ENCODE results near the gene CCL5.
"Not testable (repeated sequence)": the region's sequence is repeated elsewhere in the genome, so short reads cannot be mapped to it uniquely, and the experiment has no call there.

Gene CCL5

DNA sequence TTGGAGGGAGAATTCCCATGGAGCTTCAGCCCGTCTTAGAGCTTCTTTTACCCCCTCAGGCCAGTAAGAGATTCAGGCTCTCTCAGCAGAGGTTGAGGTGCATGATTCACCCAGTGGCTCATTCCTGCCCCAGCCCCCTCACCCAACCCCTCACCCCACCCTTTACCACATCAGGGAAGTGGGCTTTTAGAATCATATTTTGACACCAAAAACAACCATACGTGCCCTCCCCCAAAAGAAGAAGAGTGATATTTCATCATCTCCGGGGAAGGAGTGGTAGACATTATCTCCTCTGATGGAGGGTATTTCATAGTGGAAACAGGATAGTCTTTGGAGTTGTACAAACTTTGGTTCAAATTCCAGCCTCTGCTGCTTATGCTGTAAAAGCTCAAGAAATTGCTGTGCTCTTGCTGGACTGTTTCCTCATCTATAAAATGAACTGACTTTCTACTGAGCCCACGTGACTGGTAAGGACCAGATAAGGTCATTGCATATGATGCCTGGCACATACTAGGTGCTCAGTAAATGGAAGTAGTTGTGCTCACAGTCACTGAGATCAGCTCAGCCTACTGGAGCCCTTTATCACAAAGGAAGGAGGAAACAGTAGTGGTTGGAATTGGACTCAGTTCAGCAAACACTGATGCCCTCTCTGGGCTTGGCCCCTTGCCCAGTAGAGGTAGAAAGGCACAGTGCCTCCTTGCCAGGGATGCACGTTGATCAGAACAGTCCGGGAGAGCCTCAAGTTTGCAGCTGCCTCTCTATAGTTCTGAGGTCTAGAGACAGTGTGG, 18.3 kb upstream of the CCL5 start:
- DNase-seq: peak; percentile 77

DNA sequence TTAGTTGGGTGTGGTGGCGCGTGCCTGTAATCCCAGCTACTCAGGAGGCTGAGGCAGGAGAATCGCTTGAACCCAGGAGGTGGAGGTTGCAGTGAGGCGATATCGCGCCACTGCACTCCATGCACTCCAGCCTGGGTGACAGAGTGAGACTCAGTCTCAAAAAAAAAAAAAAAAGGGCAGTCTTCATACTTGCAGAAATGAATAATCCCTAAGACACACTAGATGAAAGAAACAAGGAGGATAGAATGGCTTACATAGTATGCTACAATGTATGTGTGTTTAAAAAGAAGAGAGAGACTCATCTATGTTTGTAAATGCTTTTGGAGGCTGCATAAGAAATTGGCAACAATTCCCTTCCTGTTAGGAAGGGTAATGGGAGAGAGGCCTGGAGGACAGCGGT, 17.6 kb upstream of the CCL5 start:
- DNase-seq: not testable (repeated sequence)

DNA sequence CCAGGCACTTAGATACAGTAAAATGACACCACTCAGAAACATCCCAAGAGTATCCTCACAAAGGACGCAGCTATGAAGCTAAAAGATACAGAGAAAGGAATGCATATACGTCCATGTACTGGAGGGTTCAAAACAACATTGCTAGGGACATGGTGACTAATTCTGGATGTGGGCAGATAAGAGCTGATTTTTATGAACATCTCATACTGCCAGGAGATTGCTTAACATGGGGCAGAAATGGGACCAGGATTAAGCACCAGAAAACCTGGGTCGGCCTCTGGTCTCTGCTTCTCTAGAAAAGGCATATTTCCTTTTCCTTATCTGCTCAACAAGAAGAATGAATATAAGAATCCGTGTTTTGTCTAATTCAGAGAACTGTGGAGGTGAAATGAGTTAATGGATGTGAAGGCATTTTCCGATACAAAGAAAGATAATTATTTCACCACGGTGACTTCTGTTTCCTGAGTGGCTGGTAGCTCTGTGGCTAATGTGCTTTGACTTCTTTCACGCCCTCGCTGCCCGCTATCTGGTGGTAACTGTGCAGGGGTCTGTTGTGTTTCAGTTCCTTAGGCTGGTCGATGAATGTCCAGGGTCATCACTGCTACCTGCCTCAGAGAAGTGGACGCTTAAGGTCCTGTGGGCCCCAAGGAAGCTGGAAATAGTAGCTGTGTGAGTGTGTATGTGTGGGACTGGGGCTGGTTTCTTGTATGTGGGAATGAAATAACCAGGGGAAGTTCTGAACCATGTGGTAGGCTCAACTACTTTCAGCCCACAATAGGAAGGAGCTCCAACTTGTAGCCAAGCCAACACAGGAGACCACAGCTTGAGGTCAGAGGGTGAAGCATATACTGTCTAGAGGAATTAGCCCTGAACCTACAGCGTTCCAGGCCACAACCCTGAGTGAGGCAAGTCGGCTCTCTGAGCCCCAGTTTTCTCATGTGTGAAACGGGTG, 15.8 kb upstream of the CCL5 start:
- no peak for DNase-seq

DNA sequence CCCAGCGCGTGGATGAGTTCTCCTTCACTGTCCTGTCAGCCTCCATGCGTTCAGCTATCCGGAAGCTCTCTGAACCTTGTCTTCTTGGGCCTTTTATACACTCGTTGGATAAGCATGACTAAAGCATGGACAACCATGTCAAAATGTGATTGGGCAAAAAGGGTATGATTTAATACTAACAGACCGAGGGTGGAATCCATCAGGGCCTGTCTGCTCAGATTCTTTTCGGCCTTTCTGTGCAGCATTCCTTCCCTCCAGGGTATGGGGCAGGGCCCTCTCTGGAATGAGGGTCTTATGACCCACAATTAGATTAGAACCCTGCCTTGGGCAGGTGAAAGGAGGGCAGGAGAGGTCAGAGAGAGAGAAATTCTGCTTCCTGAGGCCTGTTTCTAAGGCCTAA, 14.0 kb upstream of the CCL5 start:
- DNase-seq: no peak

DNA sequence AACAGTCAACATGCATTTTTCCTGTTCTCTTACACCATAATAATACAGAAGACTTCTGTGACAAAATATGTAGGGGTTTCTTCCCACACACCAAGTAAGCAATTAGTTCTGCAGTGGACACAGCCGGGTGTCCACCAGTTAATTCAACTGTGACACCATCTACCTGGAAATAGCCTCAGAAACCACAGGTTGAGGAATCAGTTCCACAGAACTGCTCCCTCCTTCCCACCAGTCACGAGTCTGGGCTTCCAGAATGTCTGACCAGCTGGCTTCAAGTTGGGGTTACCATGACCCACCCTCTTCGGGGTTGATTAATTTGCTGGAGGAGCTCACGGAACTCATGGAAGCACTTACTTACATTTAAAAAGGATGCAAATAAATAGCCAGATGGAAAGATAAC, 13.6 kb upstream of the CCL5 start:
- DNase-seq: no peak

DNA sequence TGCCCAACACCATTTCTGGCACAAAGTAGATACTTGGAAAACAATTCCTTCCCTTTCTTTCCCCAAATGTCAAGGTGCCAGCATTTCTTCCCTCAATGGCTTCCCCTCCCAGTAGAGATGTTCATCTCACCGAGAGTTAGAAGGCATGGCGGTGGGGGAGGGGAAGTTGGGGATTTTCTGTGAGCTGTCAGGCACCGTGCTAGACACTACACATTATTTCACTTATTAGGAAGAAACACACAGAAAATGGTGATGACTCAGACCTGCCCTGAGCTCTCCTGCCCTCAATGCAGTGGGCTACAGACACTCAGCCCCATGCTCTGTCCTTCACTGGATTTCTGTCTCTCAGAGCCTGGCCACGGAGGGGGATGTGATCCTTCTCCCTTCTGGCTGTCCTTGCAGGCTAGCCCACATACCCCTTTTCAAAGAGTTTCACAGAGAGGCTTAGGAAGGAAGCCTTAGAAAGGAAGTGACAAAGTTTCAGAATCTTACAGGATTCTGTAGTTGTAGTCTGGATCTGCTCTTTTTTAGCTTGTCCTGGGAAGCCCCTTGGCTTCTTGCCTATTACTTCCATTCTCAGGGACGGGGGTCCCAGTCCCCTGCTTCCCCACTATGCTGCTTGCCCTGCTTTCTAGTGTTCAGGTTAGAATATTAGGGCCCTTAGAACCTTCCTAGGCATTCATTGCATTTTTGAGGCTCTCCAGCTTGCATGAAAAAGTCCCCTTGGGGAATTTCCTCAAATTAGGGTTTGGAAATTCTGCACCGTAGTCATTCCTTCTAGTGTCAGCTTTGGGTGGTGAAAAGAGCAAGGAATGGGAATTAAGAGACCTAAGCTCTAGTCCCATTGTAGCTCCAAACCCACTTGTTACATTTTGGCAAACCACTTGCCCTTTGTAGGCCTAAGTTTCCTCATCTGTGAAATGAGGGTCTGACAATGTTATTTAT, 12.2 kb upstream of the CCL5 start:
- no peak for DNase-seq

DNA sequence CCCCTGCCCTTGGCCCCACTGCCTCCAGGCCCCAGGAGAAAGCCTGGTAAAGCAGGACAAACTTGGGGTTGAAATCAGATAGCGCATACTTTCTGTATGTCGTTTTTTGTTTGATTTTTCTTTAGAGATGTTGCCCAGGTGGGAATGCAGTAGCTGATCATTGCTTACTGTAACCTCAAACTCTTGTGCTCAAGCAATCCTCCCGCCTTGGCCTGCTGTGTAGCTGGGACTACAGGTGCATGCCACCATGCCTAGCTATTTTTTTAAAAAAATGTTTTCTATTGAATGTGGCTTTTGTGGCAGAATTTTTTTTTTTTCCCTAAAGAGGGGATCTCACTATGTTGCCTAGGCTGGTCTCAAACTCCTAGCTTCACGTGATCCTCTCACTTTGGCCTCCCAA, 11.1 kb upstream of the CCL5 start:
- DNase-seq: no peak

DNA sequence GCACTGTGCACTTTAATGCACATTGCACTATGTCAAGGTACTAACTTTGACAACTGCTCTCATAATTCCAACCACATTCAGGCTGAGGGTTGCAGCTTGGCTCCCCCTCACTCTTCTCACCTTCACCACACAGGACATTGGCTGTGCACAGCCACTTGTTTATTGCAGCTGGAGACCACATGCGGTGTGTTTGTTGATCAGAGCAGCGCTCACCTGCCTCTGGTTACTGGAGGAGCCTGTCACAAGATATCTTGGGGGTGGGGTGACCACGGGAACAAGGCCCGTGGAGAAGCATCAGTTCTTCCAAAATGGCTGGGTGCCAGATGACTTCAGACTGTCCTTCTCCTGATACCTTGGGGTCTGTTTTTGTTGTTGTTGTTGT, 10.6 kb upstream of the CCL5 start:
- peak; percentile 49 for DNase-seq

DNA sequence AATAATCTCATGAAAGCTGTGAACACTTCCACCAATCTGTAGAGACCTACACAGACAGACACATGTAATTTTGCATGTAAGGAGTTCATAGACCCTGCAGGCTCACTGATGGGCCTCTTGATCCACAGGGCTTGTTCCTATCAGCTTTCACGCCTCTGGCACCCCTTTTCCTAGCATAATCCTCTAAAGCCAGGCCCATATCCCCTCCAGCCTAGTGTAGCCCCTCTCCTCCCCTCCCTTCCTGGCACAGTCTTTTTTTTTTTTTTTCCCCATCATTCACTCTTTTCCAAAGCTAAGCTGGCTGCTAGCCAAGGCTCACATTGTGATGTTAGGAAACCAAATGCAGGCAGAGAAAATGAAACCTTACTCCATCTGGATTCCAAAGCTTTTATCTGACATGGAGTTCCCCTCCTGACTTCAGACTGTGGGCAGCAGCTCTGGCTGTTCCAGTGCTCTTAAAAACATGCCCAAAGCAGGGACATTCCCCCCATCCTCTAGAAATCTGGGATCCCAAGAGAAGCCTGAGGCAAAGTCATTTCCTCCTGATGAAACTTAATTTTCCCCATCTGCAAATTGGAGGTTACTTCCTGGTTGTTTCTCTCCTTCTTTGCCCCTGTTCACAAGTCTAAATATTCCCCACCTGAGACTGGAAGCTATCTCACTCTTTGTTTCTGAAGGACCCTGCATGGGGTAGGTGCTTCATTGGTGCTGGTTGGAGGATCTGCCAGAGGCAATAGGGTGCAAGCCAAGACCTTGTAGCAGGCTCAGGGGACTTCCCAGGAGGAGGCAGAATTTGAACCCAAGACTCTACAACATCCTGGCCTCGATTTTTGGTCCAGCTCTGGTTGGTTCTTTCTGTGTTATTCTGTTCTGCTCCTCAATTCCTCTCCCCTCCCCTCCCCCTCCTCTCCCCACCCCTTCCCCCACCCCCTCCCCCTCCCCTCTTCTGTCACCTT, 9.9 kb upstream of the CCL5 start:
- DNase-seq: peak; percentile 22

DNA sequence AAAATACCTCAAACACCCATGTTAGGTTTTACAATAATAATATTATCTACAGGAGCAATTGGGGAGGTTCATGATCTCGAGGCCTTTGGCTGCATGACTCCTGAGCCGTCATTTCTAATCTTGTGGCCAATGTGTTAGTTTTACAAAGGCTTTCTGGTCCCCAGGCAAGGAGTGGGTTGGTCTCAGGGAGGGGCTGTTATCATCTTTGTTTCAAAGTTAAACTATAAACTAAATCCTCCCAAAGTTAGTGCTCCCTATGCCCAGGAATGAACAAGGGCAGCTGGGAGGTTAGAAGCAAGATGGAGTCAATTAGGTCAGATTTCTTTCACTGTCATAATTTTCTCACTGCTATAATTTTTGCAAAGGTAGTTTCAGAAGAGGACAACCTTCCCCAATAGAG, 9.1 kb upstream of the CCL5 start:
- DNase-seq: no peak

DNA sequence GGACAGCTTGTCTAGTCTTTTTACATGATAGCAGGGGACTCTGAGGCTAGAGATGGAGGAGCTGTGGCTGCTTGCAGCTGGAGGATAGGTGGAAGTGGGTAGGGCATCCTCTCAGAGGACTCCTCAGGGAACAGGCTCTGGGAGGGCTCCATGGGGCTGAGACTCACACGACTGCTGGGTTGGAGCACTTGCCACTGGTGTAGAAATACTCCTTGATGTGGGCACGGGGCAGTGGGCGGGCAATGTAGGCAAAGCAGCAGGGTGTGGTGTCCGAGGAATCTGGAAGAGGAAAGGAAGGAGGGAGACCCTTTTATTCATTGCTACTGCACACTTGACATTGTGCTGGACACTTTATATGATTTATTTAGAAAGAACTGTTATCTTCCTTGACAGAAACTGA, 1.8 kb downstream of the CCL5 start:
- DNase-seq: no peak

DNA sequence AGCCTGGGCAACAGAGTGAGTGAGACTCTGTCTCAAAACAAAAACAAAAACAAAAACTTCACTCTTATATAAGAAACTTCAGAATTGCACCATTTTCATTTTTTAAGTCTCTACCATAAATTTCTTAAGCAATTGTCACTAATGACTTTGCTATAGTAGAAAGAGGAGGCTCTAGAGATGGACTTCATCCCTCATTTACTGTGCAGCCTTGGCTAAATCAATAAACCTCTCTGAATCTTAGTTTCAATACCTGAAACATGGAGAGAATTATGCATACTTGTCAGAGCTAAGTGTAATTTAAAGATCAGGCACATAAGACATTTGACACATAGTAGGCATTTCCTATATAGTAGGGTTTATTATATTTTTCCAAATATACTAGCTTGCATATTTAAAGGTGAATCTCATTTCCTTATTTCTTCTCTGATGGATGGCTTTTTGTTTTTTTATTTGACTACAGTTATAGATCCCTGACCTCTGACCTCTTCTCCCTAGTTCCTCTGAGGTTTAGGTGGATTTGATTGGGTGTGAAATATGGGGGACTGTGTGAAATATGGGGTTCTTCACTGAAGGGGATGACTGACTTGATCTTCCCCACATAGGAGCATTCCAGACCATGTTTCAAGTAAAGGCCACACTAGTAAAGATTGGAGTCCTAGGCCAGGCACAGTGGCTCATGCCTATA, 2.7 kb downstream of the CCL5 start:
- DNase-seq: no peak

DNA sequence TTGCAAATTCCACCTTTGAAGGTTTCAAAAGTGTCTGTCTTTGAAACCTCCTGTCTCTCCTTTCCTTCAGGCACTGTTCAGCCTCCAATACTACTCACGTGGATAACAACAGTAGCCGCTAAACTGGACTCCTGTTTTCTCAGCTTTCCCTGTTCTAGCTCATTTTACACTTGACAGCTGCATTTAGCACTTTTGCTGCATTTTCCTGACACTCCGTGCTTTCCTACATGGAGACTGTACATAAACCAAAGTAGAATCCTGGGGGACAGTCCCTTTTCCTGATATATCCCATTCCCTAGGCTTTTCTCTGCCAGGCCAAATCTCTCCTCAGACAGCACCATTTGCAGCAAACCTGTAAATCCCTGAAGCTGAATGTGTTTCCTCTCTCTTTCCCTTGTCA, 3.6 kb downstream of the CCL5 start:
- DNase-seq: no peak

DNA sequence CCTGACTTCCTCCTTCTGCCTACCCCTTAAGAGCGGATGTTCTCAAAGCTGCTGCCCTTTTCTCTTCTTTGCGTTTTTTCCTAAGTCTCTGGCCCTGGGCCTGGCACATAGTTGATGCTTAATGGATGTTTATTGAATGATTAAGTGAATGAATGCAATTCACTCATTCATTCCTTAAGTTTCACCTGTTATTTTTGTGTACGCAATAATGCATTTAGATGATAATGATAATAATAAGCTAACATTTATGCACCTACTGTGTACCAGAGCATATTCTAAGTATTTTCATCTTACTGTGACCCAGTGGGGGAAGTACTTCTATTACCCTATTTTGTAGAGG, 4.4 kb downstream of the CCL5 start:
- DNase-seq: no peak

DNA sequence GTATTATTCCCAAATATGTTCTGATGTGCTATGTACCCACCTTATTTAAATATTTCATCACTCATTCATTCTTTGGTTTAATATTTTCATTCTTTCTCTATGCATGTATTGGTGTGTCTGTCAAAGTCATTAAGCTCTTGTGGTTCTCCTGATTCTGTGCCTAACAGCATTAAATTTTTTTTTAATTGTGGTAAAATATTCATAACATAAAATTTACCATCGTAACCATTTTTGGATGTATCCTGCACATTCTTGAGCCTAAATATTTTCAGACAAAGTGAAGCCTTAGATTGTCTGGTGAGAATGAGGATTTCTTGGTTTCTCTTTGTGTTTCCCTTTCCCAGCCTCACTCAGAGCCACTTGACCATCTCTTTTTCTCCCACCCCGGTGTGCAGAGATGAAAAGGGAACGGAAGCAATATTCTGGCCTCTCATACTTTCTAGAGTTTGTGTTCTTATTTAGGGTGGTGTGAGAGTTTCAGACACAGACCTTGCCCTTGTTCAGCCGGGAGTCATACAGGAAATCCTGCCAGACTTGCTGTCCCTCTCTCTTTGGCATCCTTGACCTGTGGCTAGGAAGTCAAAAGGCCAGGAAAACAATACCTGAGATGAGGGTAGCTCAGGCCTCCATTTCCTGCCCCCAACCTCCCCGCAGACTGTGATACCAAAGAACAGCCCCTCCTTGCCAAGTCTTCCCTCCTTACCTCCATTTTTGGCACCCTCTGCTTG, 4.9 kb downstream of the CCL5 start:
- no peak for DNase-seq

DNA sequence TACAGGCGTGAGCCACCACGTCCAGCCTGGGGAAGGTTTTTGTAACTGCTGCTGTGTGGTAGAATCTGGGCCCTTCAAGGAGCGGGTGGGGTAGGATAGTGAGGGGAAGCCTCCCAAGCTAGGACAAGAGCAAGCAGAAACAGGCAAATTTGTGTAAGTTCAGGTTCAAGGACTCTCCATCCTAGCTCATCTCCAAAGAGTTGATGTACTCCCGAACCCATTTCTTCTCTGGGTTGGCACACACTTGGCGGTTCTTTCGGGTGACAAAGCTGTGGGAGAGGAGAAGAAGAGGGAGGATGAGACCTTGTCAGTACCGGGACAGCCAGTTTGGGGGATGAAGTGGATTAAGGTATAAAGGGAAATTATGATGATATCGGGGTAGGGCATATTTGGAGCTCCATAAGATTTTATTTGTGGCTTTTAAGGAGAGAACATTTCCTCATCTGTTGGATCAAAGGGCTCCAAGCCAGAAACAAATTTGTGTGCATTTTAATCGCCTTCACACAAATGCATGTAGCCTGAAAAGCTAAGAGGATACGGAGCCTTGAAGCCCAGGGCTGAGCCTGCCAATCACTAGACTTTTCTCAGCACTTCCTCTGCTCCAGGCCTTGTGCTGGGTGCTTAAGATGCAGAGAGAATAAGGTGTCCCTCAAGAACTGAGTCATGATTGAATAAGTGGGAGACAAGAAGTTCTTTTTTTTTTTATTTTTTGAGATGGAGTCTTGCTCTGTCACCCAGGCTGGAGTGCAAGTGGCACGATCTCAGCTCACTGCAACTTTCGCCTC, 7.8 kb downstream of the CCL5 start:
- DNase-seq: no peak

DNA sequence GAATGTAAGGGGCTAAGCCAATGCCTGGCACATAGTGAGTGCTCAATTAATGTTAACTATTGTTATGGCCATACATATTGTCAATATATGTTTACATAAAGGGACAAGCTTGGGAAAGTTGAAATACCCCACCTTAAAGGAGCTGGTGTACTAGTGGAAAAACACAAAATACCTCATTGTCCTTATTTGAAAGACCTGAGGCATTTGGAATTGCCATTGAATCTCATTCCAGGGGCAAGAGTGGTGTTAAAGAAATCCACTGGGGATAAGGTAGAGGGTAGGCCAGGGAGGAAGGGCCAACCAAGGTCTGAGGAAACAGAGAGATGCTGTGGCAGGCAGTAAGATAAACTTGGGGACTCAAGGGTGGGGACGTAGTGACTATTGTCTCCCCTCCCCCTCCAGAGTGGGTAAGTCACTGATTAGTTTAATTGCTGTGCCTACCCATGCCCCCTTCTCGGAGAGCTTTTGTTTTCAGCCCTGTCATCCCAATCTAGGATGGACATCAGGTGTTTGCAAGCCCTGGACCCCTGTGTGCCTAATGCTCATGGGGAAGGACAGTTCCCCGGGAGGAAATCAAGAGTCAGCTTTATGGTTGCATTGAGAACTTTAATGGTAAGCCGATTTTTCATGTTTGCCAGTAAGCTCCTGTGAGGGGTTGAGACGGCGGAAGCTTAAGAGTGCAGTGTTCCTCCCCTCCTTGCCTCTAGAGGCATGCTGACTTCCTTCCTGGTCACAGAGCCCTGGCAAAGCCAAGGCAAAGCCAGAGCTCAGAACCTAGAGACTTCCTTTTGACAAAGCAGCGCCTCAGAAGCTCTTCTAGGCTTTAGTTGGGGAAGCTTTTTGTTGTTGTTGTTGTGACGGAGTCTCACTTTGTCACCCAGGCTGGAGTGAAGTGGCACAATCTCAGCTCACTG, 9.0 kb downstream of the CCL5 start:
- DNase-seq: no peak

DNA sequence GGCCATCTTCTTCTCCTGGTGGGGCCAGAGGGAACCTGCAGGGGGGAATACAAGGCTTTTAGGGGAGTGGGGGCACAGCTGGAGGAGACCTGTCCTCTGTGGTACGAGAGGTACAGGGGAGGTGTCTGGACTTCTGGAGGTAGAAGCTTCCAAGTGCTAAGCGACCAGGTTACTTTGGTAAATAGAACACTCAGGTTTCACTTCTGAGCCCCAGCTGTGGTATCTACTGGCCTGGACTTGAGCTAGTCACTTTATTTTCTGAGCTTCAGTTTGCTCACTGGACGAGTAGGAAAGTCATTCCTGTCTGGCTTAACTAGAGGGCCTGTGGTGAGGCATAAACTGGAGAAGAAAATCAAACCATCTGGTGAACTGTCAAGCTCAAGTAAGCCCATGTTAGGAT, 11.4 kb downstream of the CCL5 start, which contains the start of gene HEATR9:
Gene HEATR9, minus strand, starts transcription at position 155 of the 400 bp plus-strand sequence. Its CDS starts 149 bp downstream, at position 6.
- DNase-seq: no peak

DNA sequence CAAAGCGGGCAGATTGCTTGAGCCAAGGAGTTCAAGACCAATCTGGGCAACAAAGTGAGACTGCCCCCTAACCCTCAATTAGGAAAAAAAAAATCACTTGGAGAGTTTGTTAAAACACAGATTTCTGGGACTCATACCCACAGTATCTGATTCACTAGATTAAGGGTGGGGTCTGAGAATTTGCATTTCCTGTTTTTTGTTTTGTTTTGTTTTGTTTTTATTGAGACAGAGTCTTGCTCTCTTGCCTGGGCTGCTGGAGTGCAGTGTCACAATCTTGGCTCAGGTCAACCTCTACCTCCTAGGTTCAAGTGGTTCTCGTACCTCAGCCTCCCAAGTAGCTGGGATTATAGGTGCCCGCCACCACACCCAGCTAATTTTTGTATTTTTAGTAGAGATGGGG, 12.6 kb downstream of the CCL5 start:
- no peak for DNase-seq
